Endodermal cell (in vitro differentiated cells): ENCODE measurements around the gene TRIML2. TPM values are rescaled to one million over a fixed set of nuclear protein-coding genes. Genes with fewer than 3 reads are reported as not detected.

ENCODE experiments used
- DNase-seq: peaks from one replicate; pipeline ENCODE4 v3.0.0-alpha.2; 2017
- H3K27ac ChIP-seq: 2 replicates; pipeline ENCODE4 v1.5.1; 2013; ENCODE audit warnings: mild to moderate bottlenecking, low read depth, low read length, moderate library complexity
- H3K27me3 ChIP-seq: 2 replicates; pipeline ENCODE4 v1.6.1; 2013; ENCODE audit warnings: mild to moderate bottlenecking, low read length, moderate library complexity; ENCODE audit not compliant: insufficient read depth, control insufficient read depth, poor library complexity, severe bottlenecking
- H3K36me3 ChIP-seq: 2 replicates; pipeline ENCODE4 v1.7.0; 2013; ENCODE audit warnings: mild to moderate bottlenecking, low read length, moderate library complexity; ENCODE audit not compliant: control insufficient read depth, insufficient read depth
- H3K4me1 ChIP-seq: one replicate; pipeline ENCODE4 v1.7.0; 2013; ENCODE audit warnings: low read length; ENCODE audit not compliant: control insufficient read depth, insufficient read depth
- H3K4me3 ChIP-seq: 2 replicates; pipeline ENCODE4 v1.5.1; 2013; ENCODE audit warnings: mild to moderate bottlenecking, low read length, moderate library complexity
- H3K9ac ChIP-seq: 2 replicates; pipeline ENCODE4 v1.6.1; 2013; ENCODE audit warnings: mild to moderate bottlenecking, low read length, moderate library complexity; ENCODE audit not compliant: poor library complexity, severe bottlenecking; ENCODE audit errors: extremely low read depth
- H3K9me3 ChIP-seq: 2 replicates; pipeline ENCODE4 v1.6.1; 2013; ENCODE audit warnings: mild to moderate bottlenecking, low read length, moderate library complexity; ENCODE audit not compliant: control insufficient read depth
- H3K27ac Mint-ChIP-seq: 2 replicates; pipeline ENCODE4 v1.8.0; 2020; ENCODE audit warnings: mixed read lengths
- H3K27me3 Mint-ChIP-seq: 2 replicates; pipeline ENCODE4 v1.8.0; 2021; ENCODE audit warnings: mild to moderate bottlenecking, mixed read lengths; ENCODE audit not compliant: insufficient read depth
- H3K36me3 Mint-ChIP-seq: 2 replicates; pipeline ENCODE4 v1.8.0; 2020; ENCODE audit warnings: low read depth, mixed read lengths
- H3K4me1 Mint-ChIP-seq: 2 replicates; pipeline ENCODE4 v1.8.0; 2020; ENCODE audit warnings: mixed read lengths
- H3K4me3 Mint-ChIP-seq: 2 replicates; pipeline ENCODE4 v1.8.0; 2020; ENCODE audit warnings: mild to moderate bottlenecking, moderate library complexity, mixed read lengths
- H3K9me3 Mint-ChIP-seq: 2 replicates; pipeline ENCODE4 v1.8.0; 2020; ENCODE audit warnings: mild to moderate bottlenecking, mixed read lengths
- WGBS, 2 experiments: methylation state at CpG; one replicate each; pipeline versions ENCODE4 v1.1.5 to v1.1.7; 2013; ENCODE audit warnings: missing lambda C conversion rate in 2 of 2, mixed read lengths in 1 of 2; ENCODE audit not compliant: insufficient coverage in 1 of 2, insufficient read length in 1 of 2; 5-methylcytosine and 5-hydroxymethylcytosine counted together
- total RNA-seq, 2 donors: library from RNA; stranded (reverse); fragmentation: NEBNext Ultra II Directional in 1 of 2; extraction: Animal tissue kit (Norgen Biotek cat#: 25700) in 1 of 2; gene quantifications; 2 replicates in 1 of 2; 3 replicates in 1 of 2; pipeline ENCODE4 v1.2.1, GENCODE V29; 2021
- TF ChIP-seq, protein P1 (sequence below): fragments of 200-600 bp; sonication (generic); conservative IDR thresholded peaks from 2 replicates; pipeline ENCODE4 v1.5.0; 2021; ENCODE audit warnings: antibody characterized with exemption, mild to moderate bottlenecking

The TRIML2 gene
- total RNA-seq, 2 donors from 2014 or later: 0.53 to 13.6 TPM

GRCh38 chr4:188130355-188130754 is 21.0 kb upstream of the TRIML2 start:
- Mint-ChIP-seq H3K27me3 (no peaks in the 10 kb centered on the region), H3K27ac (peak overlapping the region; percentile 66), H3K4me3 (no peak overlapping the region), H3K9me3 (no peaks in the 10 kb centered on the region), H3K4me1 (no peaks in the 10 kb centered on the region), H3K36me3 (no peaks in the 10 kb centered on the region)
- TF ChIP-seq, protein P1, sequence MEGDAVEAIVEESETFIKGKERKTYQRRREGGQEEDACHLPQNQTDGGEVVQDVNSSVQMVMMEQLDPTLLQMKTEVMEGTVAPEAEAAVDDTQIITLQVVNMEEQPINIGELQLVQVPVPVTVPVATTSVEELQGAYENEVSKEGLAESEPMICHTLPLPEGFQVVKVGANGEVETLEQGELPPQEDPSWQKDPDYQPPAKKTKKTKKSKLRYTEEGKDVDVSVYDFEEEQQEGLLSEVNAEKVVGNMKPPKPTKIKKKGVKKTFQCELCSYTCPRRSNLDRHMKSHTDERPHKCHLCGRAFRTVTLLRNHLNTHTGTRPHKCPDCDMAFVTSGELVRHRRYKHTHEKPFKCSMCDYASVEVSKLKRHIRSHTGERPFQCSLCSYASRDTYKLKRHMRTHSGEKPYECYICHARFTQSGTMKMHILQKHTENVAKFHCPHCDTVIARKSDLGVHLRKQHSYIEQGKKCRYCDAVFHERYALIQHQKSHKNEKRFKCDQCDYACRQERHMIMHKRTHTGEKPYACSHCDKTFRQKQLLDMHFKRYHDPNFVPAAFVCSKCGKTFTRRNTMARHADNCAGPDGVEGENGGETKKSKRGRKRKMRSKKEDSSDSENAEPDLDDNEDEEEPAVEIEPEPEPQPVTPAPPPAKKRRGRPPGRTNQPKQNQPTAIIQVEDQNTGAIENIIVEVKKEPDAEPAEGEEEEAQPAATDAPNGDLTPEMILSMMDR: peak; percentile 58
- Histone ChIP-seq H3K27ac (no peak overlapping the region), H3K4me1 (no peaks in the 10 kb centered on the region), H3K27me3 (no peaks in the 10 kb centered on the region), H3K9ac (no peak overlapping the region), H3K4me3 (no peak overlapping the region), H3K36me3 (no peaks in the 10 kb centered on the region), H3K9me3 (no peaks in the 10 kb centered on the region)
- no peak for DNase-seq
- WGBS, 2 experiments: 93% methylated on average over 3 to 4 of the region's 4 CpGs

- no peak overlapping the region for H3K27ac ChIP-seq
- no peaks in the 10 kb centered on the region for H3K4me1 ChIP-seq
- peaks cover 3% of the 10 kb centered on the region for H3K4me1 Mint-ChIP-seq
- H3K27ac Mint-ChIP-seq: no peak overlapping the region
- no peaks in the 10 kb centered on the region for H3K36me3 Mint-ChIP-seq
- no peak overlapping the region for H3K4me3 ChIP-seq
- DNase-seq: no peak
- H3K9ac ChIP-seq: no peak overlapping the region
- H3K27me3 ChIP-seq: no peaks in the 10 kb centered on the region
- no peaks in the 10 kb centered on the region for H3K27me3 Mint-ChIP-seq
- no peaks in the 10 kb centered on the region for H3K9me3 Mint-ChIP-seq
- H3K4me3 Mint-ChIP-seq: no peak overlapping the region
- no peaks in the 10 kb centered on the region for H3K9me3 ChIP-seq
- TF ChIP-seq, protein P1: no peak
- no peaks in the 10 kb centered on the region for H3K36me3 ChIP-seq
- 90 to 96% methylated on average over 4 to 5 of the region's 5 CpGs for WGBS, 2 experiments
Observed at GRCh38 chr4:188127214-188127874, 17.9 kb upstream of the TRIML2 start.

DNA sequence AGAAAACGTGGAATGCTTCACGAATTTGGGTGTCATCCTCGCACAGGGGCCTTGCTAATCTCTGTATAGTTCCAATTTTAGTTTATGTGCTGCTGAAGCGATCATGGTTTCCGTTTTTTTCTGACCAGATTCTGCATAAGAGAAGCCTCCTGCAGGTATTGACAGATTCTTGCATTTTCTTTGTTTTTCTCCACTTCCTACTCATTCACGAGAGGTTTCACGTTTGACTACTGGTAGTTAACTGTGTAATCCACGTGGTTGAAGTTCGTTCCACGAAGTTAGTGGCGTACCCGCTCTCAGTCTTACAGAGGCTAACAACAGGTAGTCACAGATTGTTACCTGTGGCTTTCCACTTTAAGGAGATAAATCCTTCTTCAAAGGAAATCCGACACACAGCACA is 12.1 kb upstream of the TRIML2 start:
- Histone ChIP-seq H3K27me3 (no peaks in the 10 kb centered on the region), H3K27ac (no peak overlapping the region), H3K9ac (no peak overlapping the region), H3K9me3 (no peaks in the 10 kb centered on the region), H3K36me3 (no peaks in the 10 kb centered on the region), H3K4me3 (no peak overlapping the region), H3K4me1 (no peaks in the 10 kb centered on the region)
- Mint-ChIP-seq H3K27ac (peak overlapping the region; percentile 32), H3K9me3 (no peaks in the 10 kb centered on the region), H3K36me3 (no peaks in the 10 kb centered on the region), H3K4me3 (no peak overlapping the region), H3K27me3 (no peaks in the 10 kb centered on the region), H3K4me1 (peaks cover 8% of the 10 kb centered on the region)
- no peak for DNase-seq
- WGBS, 2 experiments: 51 to 58% methylated on average over 12 to 13 of the region's 13 CpGs
- TF ChIP-seq, protein P1: no peak
